Measurements from ENCODE around the gene PDXK. TPM values are rescaled to one million over a fixed set of nuclear protein-coding genes. Genes with fewer than 3 reads are reported as not detected.

PDXK gene
- total and polyA plus RNA-seq, 5 donors from 2014 or later: 28.5 to 80.9 (median 39.1) TPM

- peaks cover 12% of the 10 kb centered on the region for H3K4me1 ChIP-seq (ENCODE audit: control insufficient read depth, insufficient read depth, low read length, poor library complexity, severe bottlenecking)
- Mint-ChIP-seq H3K9me3 (peaks cover 0 to 2% (median 0%) of the 10 kb centered on the region in 7 donors), H3K27ac (no peak overlapping the region), H3K27me3 (no peaks in the 10 kb centered on the region), H3K4me3 (peak overlapping the region in 1 of 4 donors; percentile 56), H3K36me3 (no peaks in the 10 kb centered on the region), H3K4me1 (peaks cover 0 to 22% (median 14%) of the 10 kb centered on the region in 4 donors)
- H3K27ac ChIP-seq (ENCODE audit: insufficient read depth, low read length, poor library complexity, severe bottlenecking): no peak overlapping the region
- no peaks in the 10 kb centered on the region for H3K27me3 ChIP-seq (ENCODE audit: control insufficient read depth, insufficient read depth, low read length)
- no peak overlapping the region for H3K4me3 ChIP-seq (ENCODE audit: low read depth, low read length)
- ATAC-seq (ENCODE audit: low read depth in 2 of 2): no peak
- H3K36me3 ChIP-seq (ENCODE audit: control insufficient read depth, insufficient read depth, low read length): no peaks in the 10 kb centered on the region
- H3K9me3 ChIP-seq (ENCODE audit: control insufficient read depth in 2 of 2, low read length in 2 of 2): no peaks in the 10 kb centered on the region
- no peak for DNase-seq
These were observed 63.6 kb downstream of the PDXK start for GRCh38 chr21:43782431-43783097.

- no peak overlapping the region for H3K27ac Mint-ChIP-seq
- H3K36me3 Mint-ChIP-seq: no peaks in the 10 kb centered on the region
- no peaks in the 10 kb centered on the region for H3K36me3 ChIP-seq (ENCODE audit: control insufficient read depth, insufficient read depth, low read length)
- DNase-seq (no peak), ATAC-seq (ENCODE audit: low read depth in 2 of 2) (no peak)
- no peaks in the 10 kb centered on the region for H3K27me3 Mint-ChIP-seq
- H3K27me3 ChIP-seq (ENCODE audit: control insufficient read depth, insufficient read depth, low read length): no peaks in the 10 kb centered on the region
- no peak overlapping the region for H3K4me3 ChIP-seq (ENCODE audit: low read depth, low read length)
- H3K9me3 ChIP-seq (ENCODE audit: control insufficient read depth in 2 of 2, low read length in 2 of 2): no peaks in the 10 kb centered on the region
- no peak overlapping the region for H3K27ac ChIP-seq (ENCODE audit: insufficient read depth, low read length, poor library complexity, severe bottlenecking)
- H3K4me1 ChIP-seq (ENCODE audit: control insufficient read depth, insufficient read depth, low read length, poor library complexity, severe bottlenecking): peaks cover 7% of the 10 kb centered on the region
- peaks cover 0 to 2% (median 0%) of the 10 kb centered on the region in 7 donors for H3K9me3 Mint-ChIP-seq
- H3K4me1 Mint-ChIP-seq: peaks cover 0 to 21% (median 12%) of the 10 kb centered on the region in 4 donors
- H3K4me3 Mint-ChIP-seq: peak overlapping the region in 2 of 4 donors; percentile 32 to 41
These were observed 64.3 kb downstream of the PDXK start for GRCh38 chr21:43783098-43783700.

GRCh38 chr21:43785134-43785533, 66.2 kb downstream of the PDXK start:
- Histone ChIP-seq H3K4me1 (ENCODE audit: control insufficient read depth, insufficient read depth, low read length, poor library complexity, severe bottlenecking) (peaks cover 9% of the 10 kb centered on the region), H3K9me3 (ENCODE audit: control insufficient read depth in 2 of 2, low read length in 2 of 2) (no peaks in the 10 kb centered on the region), H3K4me3 (ENCODE audit: low read depth, low read length) (no peak overlapping the region), H3K36me3 (ENCODE audit: control insufficient read depth, insufficient read depth, low read length) (no peaks in the 10 kb centered on the region), H3K27ac (ENCODE audit: insufficient read depth, low read length, poor library complexity, severe bottlenecking) (no peak overlapping the region), H3K27me3 (ENCODE audit: control insufficient read depth, insufficient read depth, low read length) (no peaks in the 10 kb centered on the region)
- ATAC-seq (ENCODE audit: low read depth in 2 of 2) (no peak), DNase-seq (no peak)
- no peaks in the 10 kb centered on the region for H3K9me3 Mint-ChIP-seq
- no peaks in the 10 kb centered on the region for H3K27me3 Mint-ChIP-seq
- peak overlapping the region in 1 of 4 donors; percentile 41 for H3K4me3 Mint-ChIP-seq
- H3K36me3 Mint-ChIP-seq: no peaks in the 10 kb centered on the region
- peaks cover 0 to 10% (median 5%) of the 10 kb centered on the region in 4 donors for H3K4me1 Mint-ChIP-seq
- H3K27ac Mint-ChIP-seq: no peak overlapping the region

- Histone ChIP-seq H3K4me3 (ENCODE audit: low read depth, low read length) (no peak overlapping the region), H3K36me3 (ENCODE audit: control insufficient read depth, insufficient read depth, low read length) (no peaks in the 10 kb centered on the region), H3K9me3 (ENCODE audit: control insufficient read depth in 2 of 2, low read length in 2 of 2) (no peaks in the 10 kb centered on the region), H3K27ac (ENCODE audit: insufficient read depth, low read length, poor library complexity, severe bottlenecking) (no peak overlapping the region), H3K4me1 (ENCODE audit: control insufficient read depth, insufficient read depth, low read length, poor library complexity, severe bottlenecking) (peaks cover 20% of the 10 kb centered on the region), H3K27me3 (ENCODE audit: control insufficient read depth, insufficient read depth, low read length) (no peaks in the 10 kb centered on the region)
- no peaks in the 10 kb centered on the region for H3K27me3 Mint-ChIP-seq
- DNase-seq (no peak), ATAC-seq (ENCODE audit: low read depth in 2 of 2) (no peak)
- H3K4me3 Mint-ChIP-seq: peak overlapping the region in 3 of 4 donors; percentile 9 to 53 (median 32)
- H3K36me3 Mint-ChIP-seq: no peaks in the 10 kb centered on the region
- peaks cover 0 to 20% (median 10%) of the 10 kb centered on the region in 4 donors for H3K4me1 Mint-ChIP-seq
- H3K9me3 Mint-ChIP-seq: no peaks in the 10 kb centered on the region
- no peak overlapping the region for H3K27ac Mint-ChIP-seq
These were observed 67.4 kb downstream of the PDXK start for GRCh38 chr21:43786300-43786806.

DNA sequence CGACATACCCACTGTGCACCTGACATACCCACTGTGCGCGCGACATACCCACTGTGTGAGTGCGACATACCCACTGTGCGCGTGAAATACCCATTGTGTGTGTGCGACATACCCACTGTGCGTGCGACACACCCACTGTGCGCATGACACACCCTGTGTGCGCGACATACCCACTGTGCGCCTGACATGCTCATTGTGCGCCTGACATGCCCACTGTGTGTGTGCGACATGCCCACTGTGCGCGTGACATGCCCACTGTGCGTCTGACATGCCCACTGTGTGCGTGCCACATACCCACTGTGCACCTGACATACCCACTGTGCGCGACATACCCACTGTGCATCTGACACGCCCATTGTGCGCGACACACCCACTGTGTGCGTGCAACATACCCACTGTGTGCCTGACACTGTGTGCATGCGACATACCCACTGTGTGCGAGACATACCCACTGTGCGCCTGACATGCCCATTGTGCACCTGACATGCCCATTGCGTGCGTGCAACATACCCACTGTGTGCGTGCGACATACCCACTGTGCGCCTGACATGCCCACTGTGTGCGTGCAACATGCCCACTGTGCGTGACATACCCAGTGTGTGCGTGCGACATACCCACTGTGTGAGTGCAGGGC, 68.0 kb downstream of the PDXK start:
- H3K9me3 Mint-ChIP-seq: no peaks in the 10 kb centered on the region
- H3K9me3 ChIP-seq (ENCODE audit: control insufficient read depth in 2 of 2, low read length in 2 of 2): no peaks in the 10 kb centered on the region
- H3K27ac ChIP-seq (ENCODE audit: insufficient read depth, low read length, poor library complexity, severe bottlenecking): no peak overlapping the region
- ATAC-seq (ENCODE audit: low read depth in 2 of 2): no peak
- H3K4me1 ChIP-seq (ENCODE audit: control insufficient read depth, insufficient read depth, low read length, poor library complexity, severe bottlenecking): peaks cover 21% of the 10 kb centered on the region
- no peaks in the 10 kb centered on the region for H3K27me3 ChIP-seq (ENCODE audit: control insufficient read depth, insufficient read depth, low read length)
- H3K27ac Mint-ChIP-seq: no peak overlapping the region
- H3K36me3 ChIP-seq (ENCODE audit: control insufficient read depth, insufficient read depth, low read length): peaks cover under 1% of the 10 kb centered on the region
- H3K4me3 ChIP-seq (ENCODE audit: low read depth, low read length): no peak overlapping the region
- H3K4me3 Mint-ChIP-seq: peak overlapping the region in 1 of 4 donors; percentile 29
- no peak for DNase-seq
- H3K36me3 Mint-ChIP-seq: peaks cover 2% of the 10 kb centered on the region
- peaks cover 0 to 23% (median 12%) of the 10 kb centered on the region in 4 donors for H3K4me1 Mint-ChIP-seq
- H3K27me3 Mint-ChIP-seq: no peaks in the 10 kb centered on the region

DNA sequence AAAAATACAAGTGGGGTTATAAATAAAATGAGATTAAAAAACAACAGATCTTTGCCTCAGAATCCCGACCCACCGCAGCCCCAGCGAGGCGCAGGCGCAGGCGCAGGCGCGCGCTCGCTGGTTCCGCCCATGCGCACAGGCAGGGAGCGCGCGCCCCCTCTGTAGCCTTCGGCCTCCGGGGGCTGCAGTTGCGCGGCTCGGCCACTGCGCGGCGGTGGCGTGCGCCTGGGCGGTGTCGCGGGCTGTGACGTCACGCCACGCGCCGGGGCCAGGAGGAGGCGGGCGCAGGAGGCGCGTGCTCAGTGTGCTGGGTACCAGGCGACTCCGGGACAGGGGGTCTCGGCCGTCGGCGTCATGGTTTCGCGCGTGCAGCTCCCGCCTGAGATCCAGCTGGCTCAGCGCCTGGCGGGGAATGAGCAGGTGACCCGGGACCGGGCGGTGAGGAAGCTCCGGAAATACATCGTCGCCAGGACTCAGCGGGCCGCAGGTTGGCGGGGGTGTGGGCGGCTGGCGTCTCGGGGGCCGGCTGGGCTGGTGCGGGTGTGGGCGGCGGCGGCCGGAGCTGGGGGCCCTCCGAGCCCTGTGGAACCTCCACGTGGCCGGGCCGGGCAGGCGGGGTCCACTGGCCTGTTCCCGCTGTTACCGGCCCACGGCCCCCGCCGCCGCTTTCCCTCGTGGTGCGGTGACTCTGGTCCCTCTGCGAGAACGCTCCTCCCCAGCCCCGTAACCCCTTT, 70.5 kb downstream of the PDXK start, which contains the start of gene RRP1:
Gene RRP1, plus strand, starts transcription at position 302 of the 734 bp plus-strand sequence. Its CDS starts 53 bp downstream, at position 355.
- ATAC-seq (ENCODE audit: low read depth in 2 of 2) (peak; percentile 95 to 96), DNase-seq (peak; percentile 88 to 96 (median 89))
- H3K4me3 ChIP-seq (ENCODE audit: low read depth, low read length): peak within 1 kb of the TSS; percentile 85
- H3K27me3 ChIP-seq (ENCODE audit: control insufficient read depth, insufficient read depth, low read length): no peaks in the 10 kb centered on the region
- peaks cover 21% of the 10 kb centered on the region for H3K4me1 ChIP-seq (ENCODE audit: control insufficient read depth, insufficient read depth, low read length, poor library complexity, severe bottlenecking)
- Mint-ChIP-seq H3K9me3 (no peaks in the 10 kb centered on the region), H3K4me3 (peak within 1 kb of the TSS; percentile 88 to 96 (median 92)), H3K36me3 (peaks cover 9% of the 10 kb centered on the region), H3K4me1 (peaks cover 0 to 29% (median 10%) of the 10 kb centered on the region in 4 donors), H3K27me3 (no peaks in the 10 kb centered on the region), H3K27ac (peak within 1 kb of the TSS; percentile 83 to 93 (median 88))
- peaks cover 22% of the 10 kb centered on the region for H3K36me3 ChIP-seq (ENCODE audit: control insufficient read depth, insufficient read depth, low read length)
- peak within 1 kb of the TSS; percentile 73 for H3K27ac ChIP-seq (ENCODE audit: insufficient read depth, low read length, poor library complexity, severe bottlenecking)
- no peaks in the 10 kb centered on the region for H3K9me3 ChIP-seq (ENCODE audit: control insufficient read depth in 2 of 2, low read length in 2 of 2)

GRCh38 chr21:43790010-43790524, 71.1 kb downstream of the PDXK start:
- Mint-ChIP-seq H3K27me3 (no peaks in the 10 kb centered on the region), H3K4me1 (peaks cover 0 to 29% (median 10%) of the 10 kb centered on the region in 4 donors), H3K27ac (peak overlapping the region in 2 of 3 donors; percentile 88 to 93), H3K4me3 (peak overlapping the region; percentile 88 to 96 (median 91)), H3K36me3 (peaks cover 11% of the 10 kb centered on the region), H3K9me3 (no peaks in the 10 kb centered on the region)
- DNase-seq (no peak), ATAC-seq (ENCODE audit: low read depth in 2 of 2) (no peak)
- Histone ChIP-seq H3K4me3 (ENCODE audit: low read depth, low read length) (peak overlapping the region; percentile 85), H3K27ac (ENCODE audit: insufficient read depth, low read length, poor library complexity, severe bottlenecking) (peak overlapping the region; percentile 73), H3K4me1 (ENCODE audit: control insufficient read depth, insufficient read depth, low read length, poor library complexity, severe bottlenecking) (peaks cover 21% of the 10 kb centered on the region), H3K36me3 (ENCODE audit: control insufficient read depth, insufficient read depth, low read length) (peaks cover 28% of the 10 kb centered on the region), H3K9me3 (ENCODE audit: control insufficient read depth in 2 of 2, low read length in 2 of 2) (no peaks in the 10 kb centered on the region), H3K27me3 (ENCODE audit: control insufficient read depth, insufficient read depth, low read length) (no peaks in the 10 kb centered on the region)
